Measurements from ENCODE around the gene BANP.
"Not testable (repeated sequence)": the region's sequence is repeated elsewhere in the genome, so short reads cannot be mapped to it uniquely, and the experiment has no call there.

Gene BANP

GRCh38 chr16:88050952-88051660 lies 99.9 kb downstream of the BANP start:
- DNase-seq = no peak

- no peak for DNase-seq
These were observed 101.4 kb downstream of the BANP start for GRCh38 chr16:88052661-88053060.

GRCh38 chr16:88053479-88053878 lies 102.2 kb downstream of the BANP start:
- DNase-seq = not testable (repeated sequence)

- no peak for DNase-seq
These were observed 104.1 kb downstream of the BANP start for GRCh38 chr16:88055356-88055755.

- no peak for DNase-seq
These were observed 105.0 kb downstream of the BANP start for GRCh38 chr16:88056212-88056611.

- no peak for DNase-seq
These were observed 106.4 kb downstream of the BANP start for GRCh38 chr16:88057656-88058055.

GRCh38 chr16:88058136-88058535 lies 106.9 kb downstream of the BANP start:
- DNase-seq = no peak

- no peak for DNase-seq
These were observed 107.6 kb downstream of the BANP start for GRCh38 chr16:88058817-88059216.

- no peak for DNase-seq
These were observed 108.6 kb downstream of the BANP start for GRCh38 chr16:88059701-88060386.

- DNase-seq = no peak
These were observed 109.4 kb downstream of the BANP start for GRCh38 chr16:88060524-88061219.

- DNase-seq = no peak
These were observed 110.3 kb downstream of the BANP start for GRCh38 chr16:88061346-88062110.

GRCh38 chr16:88062341-88063210 lies 111.3 kb downstream of the BANP start:
- no peak for DNase-seq

- DNase-seq = no peak
These were observed 112.1 kb downstream of the BANP start for GRCh38 chr16:88063211-88063773.

- no peak for DNase-seq
These were observed 113.0 kb downstream of the BANP start for GRCh38 chr16:88064011-88064888.

GRCh38 chr16:88064889-88065746 lies 113.9 kb downstream of the BANP start:
- DNase-seq = no peak

GRCh38 chr16:88065747-88066142 lies 114.5 kb downstream of the BANP start:
- no peak for DNase-seq

GRCh38 chr16:88066234-88066633 lies 115.0 kb downstream of the BANP start:
- DNase-seq = no peak

- DNase-seq = no peak
These were observed 115.7 kb downstream of the BANP start for GRCh38 chr16:88066680-88067529.
